HepG2 (cell line): Measurements from ENCODE around the gene MRPL43. TPM values are rescaled to one million over a fixed set of nuclear protein-coding genes. Genes with fewer than 3 reads are reported as not detected.

Source experiments
- BATF2 ChIP-seq: sonication (generic); formaldehyde crosslinking; IDR thresholded peaks from 2 replicates; pipeline ENCODE4 v1.8.0; 2022; ENCODE audit warnings: mild to moderate bottlenecking, missing genetic modification reagents, moderate library complexity
- CTCF ChIP-seq: sonication (generic); formaldehyde crosslinking; IDR thresholded peaks from 2 replicates; pipeline ENCODE4 v1.5.0; 2020; ENCODE audit warnings: mild to moderate bottlenecking, missing genetic modification reagents, moderate library complexity
- HNF4G ChIP-seq, 2 experiments: sonication (generic) in 1 of 2; formaldehyde crosslinking in 1 of 2; IDR thresholded peaks; 2 replicates each; pipeline versions ENCODE4 v1.4.0 to v1.6.1; 2011 to 2020; ENCODE audit warnings: borderline replicate concordance in 2 of 2, low read depth in 2 of 2, mild to moderate bottlenecking in 2 of 2, low read length in 1 of 2, missing genetic modification reagents in 1 of 2, moderate library complexity in 1 of 2
- MIXL1 ChIP-seq: IDR thresholded peaks from 2 replicates; pipeline ENCODE4 v1.6.1; 2016
- NFKB2 ChIP-seq: sonication (generic); formaldehyde crosslinking; IDR thresholded peaks from 2 replicates; pipeline ENCODE4 v1.4.0; 2020; ENCODE audit warnings: missing genetic modification reagents, borderline replicate concordance
- NR2C2 ChIP-seq: sonication (generic); formaldehyde crosslinking; IDR thresholded peaks from 2 replicates; pipeline ENCODE4 v1.4.0; 2020; ENCODE audit warnings: missing genetic modification reagents, mild to moderate bottlenecking, moderate library complexity, borderline replicate concordance
- POLR2A ChIP-seq, 2 experiments: IDR thresholded peaks; 2 replicates each; pipeline ENCODE4 v1.6.1; 2011; ENCODE audit warnings: low read depth in 2 of 2, low read length in 2 of 2, mild to moderate bottlenecking in 1 of 2, moderate library complexity in 1 of 2; ENCODE audit not compliant: insufficient read depth in 1 of 2
- RBM39 ChIP-seq: fragments of 200-400 bp; formaldehyde crosslinking; IDR thresholded peaks from one replicate; pipeline ENCODE4 v1.6.1; 2018; ENCODE audit warnings: antibody characterized with exemption, mild to moderate bottlenecking, low read depth, low read length; ENCODE audit not compliant: poor library complexity, severe bottlenecking
- SETDB1 ChIP-seq: sonication (generic); formaldehyde crosslinking; IDR thresholded peaks from 2 replicates; pipeline ENCODE4 v1.5.1; 2020; ENCODE audit warnings: missing genetic modification reagents, mild to moderate bottlenecking, borderline replicate concordance
- SRF ChIP-seq: IDR thresholded peaks from 2 replicates; pipeline ENCODE4 v1.6.1; 2011; ENCODE audit warnings: mild to moderate bottlenecking, low read depth, low read length, moderate library complexity
- ZNF143 ChIP-seq: sonication (generic); formaldehyde crosslinking; IDR thresholded peaks from 2 replicates; pipeline ENCODE4 v1.4.0; 2020; ENCODE audit warnings: missing genetic modification reagents
- ZNF232 ChIP-seq: sonication (generic); formaldehyde crosslinking; IDR thresholded peaks from 2 replicates; pipeline ENCODE4 v1.4.0; 2020; ENCODE audit warnings: missing genetic modification reagents, borderline replicate concordance
- ZNF263 ChIP-seq: sonication (generic); formaldehyde crosslinking; IDR thresholded peaks from 2 replicates; pipeline ENCODE4 v1.4.0; 2020; ENCODE audit warnings: missing genetic modification reagents
- ZNF281 ChIP-seq: sonication (generic); formaldehyde crosslinking; IDR thresholded peaks from 2 replicates; pipeline ENCODE4 v1.4.0; 2020; ENCODE audit warnings: missing genetic modification reagents, borderline replicate concordance
- ZNF3 ChIP-seq: IDR thresholded peaks from 2 replicates; pipeline ENCODE4 v1.7.0; 2017; ENCODE audit warnings: inconsistent platforms
- ZNF333 ChIP-seq: sonication (generic); formaldehyde crosslinking; IDR thresholded peaks from 2 replicates; pipeline ENCODE4 v1.4.0; 2020; ENCODE audit warnings: mild to moderate bottlenecking, missing genetic modification reagents, borderline replicate concordance
- ZNF337 ChIP-seq: sonication (generic); formaldehyde crosslinking; IDR thresholded peaks from 2 replicates; pipeline ENCODE4 v1.5.1; 2020; ENCODE audit warnings: missing genetic modification reagents, low read depth, mild to moderate bottlenecking, borderline replicate concordance
- ZNF598 ChIP-seq: sonication (generic); formaldehyde crosslinking; IDR thresholded peaks from 2 replicates; pipeline ENCODE4 v1.5.1; 2020; ENCODE audit warnings: mild to moderate bottlenecking, missing genetic modification reagents, borderline replicate concordance
- ZNF670 ChIP-seq: sonication (generic); formaldehyde crosslinking; IDR thresholded peaks from 2 replicates; pipeline ENCODE4 v1.8.0; 2022; ENCODE audit warnings: mild to moderate bottlenecking, missing genetic modification reagents, borderline replicate concordance
- ZSCAN20 ChIP-seq: sonication (generic); formaldehyde crosslinking; IDR thresholded peaks from 2 replicates; pipeline ENCODE4 v1.4.0; 2020; ENCODE audit warnings: missing genetic modification reagents, mild to moderate bottlenecking, borderline replicate concordance
- polyA plus RNA-seq, 8 experiments: library from polyadenylated mRNA; depleted of rRNA in 3 of 8; stranded (reverse) in 7 of 8; unstranded in 1 of 8; fragments of >200 nt; fragmentation: Illumina TruSeq in 4 of 8; extraction: Trizol in 4 of 8; gene quantifications; 2 replicates each; pipeline versions ENCODE4 v1.2.1 to v1.2.3, GENCODE V29; 2011 to 2016; ENCODE audit warnings: low read depth in 4 of 8, missing spikeins in 1 of 8, mixed read lengths in 1 of 8; ENCODE audit not compliant: insufficient read depth in 1 of 8
- total RNA-seq, 5 experiments: library from RNA; depleted of rRNA; stranded (reverse); fragments of >200 nt; fragmentation: Illumina TruSeq; extraction: Trizol; gene quantifications; 2 replicates each; pipeline ENCODE4 v1.2.3, GENCODE V29; 2016; ENCODE audit warnings: low read depth in 1 of 5
- TF ChIP-seq, protein P1 (sequence below): sonication (generic); formaldehyde crosslinking; IDR thresholded peaks from 2 replicates; pipeline ENCODE4 v1.4.0; 2020; ENCODE audit warnings: missing genetic modification reagents

MRPL43 gene
- total and polyA plus RNA-seq, 2 of the 13 experiments (the other 11 are each of a cell fraction or from before 2014, with no cell fraction given) = 71.0 to 73.7 TPM

DNA sequence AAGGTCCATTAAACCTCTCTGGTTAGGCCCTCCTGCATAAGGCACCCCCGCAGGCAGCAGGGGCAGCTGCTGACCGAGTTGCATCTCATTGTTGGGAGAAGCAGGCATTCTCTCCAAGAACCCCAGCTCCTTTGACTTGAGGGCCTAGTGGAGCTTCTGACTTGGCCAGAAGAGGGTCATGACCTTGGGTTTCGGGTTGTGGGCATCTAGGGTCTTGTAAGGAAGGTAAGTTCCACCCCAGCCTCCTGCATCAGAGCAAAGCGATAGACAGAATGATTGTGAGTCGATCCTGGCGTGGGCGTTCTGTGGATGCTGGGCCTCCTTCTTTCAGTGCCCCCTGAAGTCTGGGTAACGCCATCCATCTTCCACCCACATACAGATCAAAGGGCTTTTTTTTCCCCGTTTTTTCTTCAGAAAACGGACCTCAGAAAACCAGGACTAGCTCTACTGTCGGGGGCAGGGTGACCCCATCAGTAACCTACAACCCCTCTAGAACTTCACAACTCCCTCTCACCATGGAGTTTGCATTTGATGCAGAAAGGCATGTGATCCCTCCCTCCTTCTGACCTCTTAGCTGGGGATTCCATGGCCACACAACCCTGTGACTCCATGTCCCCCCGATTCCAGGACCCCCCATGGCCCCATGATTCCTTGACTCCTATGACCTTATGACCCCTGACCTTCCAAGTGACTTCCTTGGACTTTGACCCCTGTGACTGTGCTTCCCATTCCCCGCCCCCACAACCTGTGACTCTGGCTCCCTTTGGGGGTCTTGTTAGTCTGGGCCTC, 15.0 kb downstream of the MRPL43 start (continued):
- TF ChIP-seq, protein P1, sequence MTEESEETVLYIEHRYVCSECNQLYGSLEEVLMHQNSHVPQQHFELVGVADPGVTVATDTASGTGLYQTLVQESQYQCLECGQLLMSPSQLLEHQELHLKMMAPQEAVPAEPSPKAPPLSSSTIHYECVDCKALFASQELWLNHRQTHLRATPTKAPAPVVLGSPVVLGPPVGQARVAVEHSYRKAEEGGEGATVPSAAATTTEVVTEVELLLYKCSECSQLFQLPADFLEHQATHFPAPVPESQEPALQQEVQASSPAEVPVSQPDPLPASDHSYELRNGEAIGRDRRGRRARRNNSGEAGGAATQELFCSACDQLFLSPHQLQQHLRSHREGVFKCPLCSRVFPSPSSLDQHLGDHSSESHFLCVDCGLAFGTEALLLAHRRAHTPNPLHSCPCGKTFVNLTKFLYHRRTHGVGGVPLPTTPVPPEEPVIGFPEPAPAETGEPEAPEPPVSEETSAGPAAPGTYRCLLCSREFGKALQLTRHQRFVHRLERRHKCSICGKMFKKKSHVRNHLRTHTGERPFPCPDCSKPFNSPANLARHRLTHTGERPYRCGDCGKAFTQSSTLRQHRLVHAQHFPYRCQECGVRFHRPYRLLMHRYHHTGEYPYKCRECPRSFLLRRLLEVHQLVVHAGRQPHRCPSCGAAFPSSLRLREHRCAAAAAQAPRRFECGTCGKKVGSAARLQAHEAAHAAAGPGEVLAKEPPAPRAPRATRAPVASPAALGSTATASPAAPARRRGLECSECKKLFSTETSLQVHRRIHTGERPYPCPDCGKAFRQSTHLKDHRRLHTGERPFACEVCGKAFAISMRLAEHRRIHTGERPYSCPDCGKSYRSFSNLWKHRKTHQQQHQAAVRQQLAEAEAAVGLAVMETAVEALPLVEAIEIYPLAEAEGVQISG (CRISPR knock-in tag) = 0 out of 2 replicates have a peak, but pooled peaks have one; percentile 12
- TF ChIP-seq MIXL1 (CRISPR knock-in tag) (no peak), HNF4G (IDR thresholded peaks at IDR 0.05; ENCODE audit: borderline replicate concordance, low read depth, low read length) (peak; percentile 69), HNF4G (CRISPR knock-in tag; IDR thresholded peaks at IDR 0.05; ENCODE audit: borderline replicate concordance, low read depth) (no peak), ZNF333 (0 out of 2 replicates have a peak, but pooled peaks have one; percentile 13), SRF (no peak), RBM39 (no peak), CTCF (CRISPR knock-in tag) (no peak), POLR2A (IDR thresholded peaks at IDR 0.05; ENCODE audit: insufficient read depth in 1 of 2, low read depth in 2 of 2, low read length in 2 of 2) (0 out of 4 replicates have a peak, but pooled peaks have one; percentile 3 to 10), NR2C2 (CRISPR knock-in tag) (peak; percentile 77), ZNF670 (CRISPR knock-in tag) (no peak), ZNF337 (CRISPR knock-in tag) (no peak), ZNF263 (peak; percentile 38; the same call in 1 of the 2 replicates), NFKB2 (peak; percentile 41; the same call in 1 of the 2 replicates), ZNF281 (CRISPR knock-in tag) (peak; percentile 36; the same call in 1 of the 2 replicates), ZNF598 (CRISPR knock-in tag) (no peak), BATF2 (CRISPR knock-in tag) (no peak), ZNF3 (no peak), ZNF143 (no peak), ZSCAN20 (CRISPR knock-in tag) (no peak), ZNF232 (CRISPR knock-in tag) (no peak), SETDB1 (CRISPR knock-in tag) (no peak)
